Chondrocyte (in vitro differentiated cells): Measurements from ENCODE around the gene ERLIN1. TPM values are rescaled to one million over a fixed set of nuclear protein-coding genes. Genes with fewer than 3 reads are reported as not detected.
"Not testable (repeated sequence)": the region's sequence is repeated elsewhere in the genome, so short reads cannot be mapped to it uniquely, and the experiment has no call there.

Source experiments
- DNase-seq: peaks from one replicate; pipeline ENCODE4 v3.0.0; 2021; ENCODE audit warnings: mixed read lengths, low spot score
- H3K27ac Mint-ChIP-seq: one replicate; pipeline ENCODE4 v1.8.0; 2021; ENCODE audit warnings: mild to moderate bottlenecking, moderate library complexity, mixed read lengths; ENCODE audit not compliant: unreplicated experiment
- H3K27me3 Mint-ChIP-seq: 2 replicates; pipeline ENCODE4 v1.8.0; 2021; ENCODE audit warnings: low read depth, mixed read lengths
- H3K36me3 Mint-ChIP-seq: 2 replicates; pipeline ENCODE4 v1.8.0; 2021; ENCODE audit warnings: low read depth, mixed read lengths
- H3K4me1 Mint-ChIP-seq: 2 replicates; pipeline ENCODE4 v1.8.0; 2021; ENCODE audit warnings: low read depth, mild to moderate bottlenecking, mixed read lengths
- H3K4me3 Mint-ChIP-seq: one replicate; pipeline ENCODE4 v1.8.0; 2021; ENCODE audit warnings: mild to moderate bottlenecking, moderate library complexity, mixed read lengths; ENCODE audit not compliant: unreplicated experiment
- H3K9me3 Mint-ChIP-seq: 2 replicates; pipeline ENCODE4 v1.8.0; 2021; ENCODE audit warnings: low read depth, mixed read lengths
- total RNA-seq: library from RNA; stranded (reverse); gene quantifications from 3 replicates; pipeline ENCODE4 v1.2.1, GENCODE V29; 2021
- TF ChIP-seq, protein P1 (sequence below): fragments of 200-600 bp; sonication (generic); IDR thresholded peaks from 2 replicates; pipeline ENCODE4 v1.5.0; 2021; ENCODE audit warnings: antibody characterized with exemption, mild to moderate bottlenecking, moderate library complexity

ERLIN1 gene
- total RNA-seq, 1 donor from 2014 or later, result 28.2 TPM

DNA sequence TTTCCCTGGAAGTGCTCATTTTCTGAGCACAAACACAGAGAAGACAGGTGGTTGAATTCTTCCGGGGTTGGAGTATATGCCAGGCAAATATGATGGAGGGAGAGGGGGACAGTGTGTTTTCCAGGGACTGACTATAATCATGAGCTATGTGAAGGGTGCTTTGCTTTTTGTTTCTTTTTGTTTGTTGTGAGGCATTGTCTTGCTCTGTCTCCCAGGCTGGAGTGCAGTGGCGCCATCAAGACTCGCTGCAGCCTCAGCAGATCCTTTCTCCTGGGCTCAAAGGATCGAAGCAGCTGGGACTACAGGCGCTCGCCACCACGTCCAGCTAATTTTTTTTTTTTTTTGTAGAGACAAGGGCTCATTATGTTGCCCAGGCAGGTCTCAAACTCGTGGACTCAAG, 56.9 kb downstream of the ERLIN1 start:
- DNase-seq, result no peak
- Mint-ChIP-seq H3K4me1 (no peaks in the 10 kb centered on the region), H3K9me3 (no peaks in the 10 kb centered on the region), H3K27ac (no peak overlapping the region), H3K36me3 (peaks cover 2% of the 10 kb centered on the region), H3K4me3 (no peak overlapping the region), H3K27me3 (peaks cover 27% of the 10 kb centered on the region)
- TF ChIP-seq, protein P1, sequence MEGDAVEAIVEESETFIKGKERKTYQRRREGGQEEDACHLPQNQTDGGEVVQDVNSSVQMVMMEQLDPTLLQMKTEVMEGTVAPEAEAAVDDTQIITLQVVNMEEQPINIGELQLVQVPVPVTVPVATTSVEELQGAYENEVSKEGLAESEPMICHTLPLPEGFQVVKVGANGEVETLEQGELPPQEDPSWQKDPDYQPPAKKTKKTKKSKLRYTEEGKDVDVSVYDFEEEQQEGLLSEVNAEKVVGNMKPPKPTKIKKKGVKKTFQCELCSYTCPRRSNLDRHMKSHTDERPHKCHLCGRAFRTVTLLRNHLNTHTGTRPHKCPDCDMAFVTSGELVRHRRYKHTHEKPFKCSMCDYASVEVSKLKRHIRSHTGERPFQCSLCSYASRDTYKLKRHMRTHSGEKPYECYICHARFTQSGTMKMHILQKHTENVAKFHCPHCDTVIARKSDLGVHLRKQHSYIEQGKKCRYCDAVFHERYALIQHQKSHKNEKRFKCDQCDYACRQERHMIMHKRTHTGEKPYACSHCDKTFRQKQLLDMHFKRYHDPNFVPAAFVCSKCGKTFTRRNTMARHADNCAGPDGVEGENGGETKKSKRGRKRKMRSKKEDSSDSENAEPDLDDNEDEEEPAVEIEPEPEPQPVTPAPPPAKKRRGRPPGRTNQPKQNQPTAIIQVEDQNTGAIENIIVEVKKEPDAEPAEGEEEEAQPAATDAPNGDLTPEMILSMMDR, result no peak

DNA sequence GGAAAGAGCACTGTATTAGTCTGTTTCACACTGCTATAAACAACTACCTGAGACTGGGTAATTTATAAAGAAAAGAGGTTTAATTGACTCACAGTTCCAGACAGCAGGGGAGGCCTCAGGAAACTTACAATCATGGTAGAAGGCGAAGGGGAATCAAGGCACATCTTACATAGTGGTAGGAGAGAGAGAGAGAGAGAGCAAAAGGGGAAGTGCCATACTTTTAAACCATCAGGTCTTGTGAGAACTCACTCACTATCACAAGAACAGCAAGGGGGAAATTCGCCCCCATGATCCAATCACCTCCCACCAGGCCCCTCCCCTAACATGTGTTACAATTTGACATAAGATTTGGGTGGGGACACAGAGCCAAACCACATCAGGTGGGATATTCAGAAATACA, 60.5 kb downstream of the ERLIN1 start:
- H3K27ac Mint-ChIP-seq, H3K4me3 Mint-ChIP-seq, H3K4me1 Mint-ChIP-seq, H3K9me3 Mint-ChIP-seq, DNase-seq, H3K36me3 Mint-ChIP-seq: not testable (repeated sequence)
- peaks cover 10% of the 10 kb centered on the region for H3K27me3 Mint-ChIP-seq

DNA sequence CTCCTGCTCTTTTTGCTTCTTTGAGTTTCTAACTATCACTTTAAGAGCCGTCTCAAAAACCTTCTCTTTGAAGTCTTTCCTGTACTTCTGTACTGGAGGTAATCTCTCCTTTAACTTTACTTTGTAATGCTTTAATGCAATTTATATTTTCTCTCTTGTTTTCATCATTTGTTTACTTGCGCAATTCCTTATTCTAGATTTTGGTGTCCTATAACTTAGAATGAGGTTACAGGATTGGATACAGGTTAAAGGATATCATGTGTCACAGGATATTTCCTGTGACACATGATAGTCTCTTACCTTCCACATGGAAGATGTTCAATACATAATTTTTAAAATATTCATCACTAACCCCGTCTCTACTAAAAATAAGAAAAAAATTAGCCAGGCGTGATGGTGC, 61.7 kb downstream of the ERLIN1 start:
- TF ChIP-seq, protein P1, result no peak
- Mint-ChIP-seq H3K4me3 (no peak overlapping the region), H3K36me3 (no peaks in the 10 kb centered on the region), H3K27ac (no peak overlapping the region), H3K27me3 (peaks cover 10% of the 10 kb centered on the region), H3K4me1 (peaks cover 4% of the 10 kb centered on the region), H3K9me3 (no peaks in the 10 kb centered on the region)
- no peak for DNase-seq

DNA sequence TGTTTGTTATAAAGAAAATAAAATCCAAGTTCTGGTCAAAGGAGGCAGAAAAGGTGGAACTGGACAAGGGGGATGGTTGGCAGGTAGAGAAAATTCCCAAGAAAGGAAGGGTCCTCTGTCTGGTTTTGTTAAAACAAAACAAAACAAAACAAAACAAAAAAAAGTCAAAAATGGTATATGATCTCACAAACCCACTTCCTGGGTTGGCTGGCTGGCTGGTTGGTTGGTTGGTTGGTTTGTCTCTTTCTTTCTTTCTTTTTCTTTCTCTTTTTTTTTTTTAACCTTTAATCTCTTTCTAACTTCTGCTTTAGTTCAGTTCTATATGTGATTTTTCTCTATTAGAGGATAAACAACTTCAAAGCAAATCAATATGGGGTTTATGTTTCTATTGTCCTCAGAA, 63.0 kb downstream of the ERLIN1 start:
- H3K9me3 Mint-ChIP-seq, result no peaks in the 10 kb centered on the region
- peaks cover 7% of the 10 kb centered on the region for H3K27me3 Mint-ChIP-seq
- H3K4me1 Mint-ChIP-seq, result peaks cover 4% of the 10 kb centered on the region
- no peaks in the 10 kb centered on the region for H3K36me3 Mint-ChIP-seq
- no peak overlapping the region for H3K4me3 Mint-ChIP-seq
- no peak for DNase-seq
- no peak overlapping the region for H3K27ac Mint-ChIP-seq
- TF ChIP-seq, protein P1, result no peak

DNA sequence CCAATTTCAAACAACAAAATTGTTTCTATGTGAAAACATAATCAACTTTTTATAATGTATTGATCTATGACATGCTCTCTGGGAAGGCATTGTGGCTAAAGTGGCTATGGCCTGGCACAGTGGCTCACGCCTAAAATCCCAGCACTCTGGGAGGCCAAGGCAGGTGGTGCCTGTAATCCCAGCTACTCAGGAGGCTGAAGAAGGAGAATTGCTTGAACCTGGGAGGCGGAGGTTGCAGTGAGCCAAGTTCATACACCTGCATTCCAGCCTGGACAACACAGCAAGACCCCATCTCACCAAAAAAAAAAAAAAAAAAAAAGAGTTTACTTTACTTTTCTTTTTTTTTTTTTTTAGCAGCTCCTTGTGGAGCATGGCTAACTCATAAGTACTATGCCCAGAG, 65.3 kb downstream of the ERLIN1 start:
- peaks cover 4% of the 10 kb centered on the region for H3K4me1 Mint-ChIP-seq
- peaks cover 7% of the 10 kb centered on the region for H3K27me3 Mint-ChIP-seq
- H3K36me3 Mint-ChIP-seq, result no peaks in the 10 kb centered on the region

DNA sequence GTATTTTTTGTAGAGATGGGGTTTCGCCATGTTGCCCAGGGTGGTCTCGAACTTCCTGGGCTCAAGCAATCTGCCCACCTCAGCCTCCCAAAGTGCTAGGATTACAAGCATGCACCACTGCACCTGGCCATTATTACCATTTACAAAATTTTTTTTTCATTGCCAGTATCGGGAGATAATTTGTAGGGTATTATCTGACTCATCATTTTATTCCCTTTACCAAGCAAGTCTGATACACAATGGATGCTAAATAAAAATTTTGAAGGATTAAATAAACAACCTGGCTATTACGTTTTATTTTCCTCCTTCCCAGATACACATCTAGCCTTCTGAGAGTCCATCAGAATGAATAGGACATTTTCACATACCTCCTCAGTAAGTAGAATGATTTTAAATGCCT, 66.1 kb downstream of the ERLIN1 start:
- no peaks in the 10 kb centered on the region for H3K36me3 Mint-ChIP-seq
- no peak for DNase-seq
- no peak overlapping the region for H3K4me3 Mint-ChIP-seq
- peaks cover 4% of the 10 kb centered on the region for H3K4me1 Mint-ChIP-seq
- H3K9me3 Mint-ChIP-seq, result no peaks in the 10 kb centered on the region
- peaks cover 2% of the 10 kb centered on the region for H3K27me3 Mint-ChIP-seq
- TF ChIP-seq, protein P1, result no peak
- no peak overlapping the region for H3K27ac Mint-ChIP-seq

More for the DNA sequence above, 65.3 kb downstream of the ERLIN1 start:
- no peak for DNase-seq
- Mint-ChIP-seq H3K4me3 (no peak overlapping the region), H3K9me3 (no peaks in the 10 kb centered on the region), H3K27ac (no peak overlapping the region)
- TF ChIP-seq, protein P1, result no peak
